NCI-H774 (cell line): ENCODE results near the gene STK32C.
"Not testable (repeated sequence)": the region's sequence is repeated elsewhere in the genome, so short reads cannot be mapped to it uniquely, and the experiment has no call there.

Experiments used
- DNase-seq: peaks from one replicate; lab custom pipeline; 2025; lab: John Stamatoyannopoulos, UW

Gene STK32C

DNA sequence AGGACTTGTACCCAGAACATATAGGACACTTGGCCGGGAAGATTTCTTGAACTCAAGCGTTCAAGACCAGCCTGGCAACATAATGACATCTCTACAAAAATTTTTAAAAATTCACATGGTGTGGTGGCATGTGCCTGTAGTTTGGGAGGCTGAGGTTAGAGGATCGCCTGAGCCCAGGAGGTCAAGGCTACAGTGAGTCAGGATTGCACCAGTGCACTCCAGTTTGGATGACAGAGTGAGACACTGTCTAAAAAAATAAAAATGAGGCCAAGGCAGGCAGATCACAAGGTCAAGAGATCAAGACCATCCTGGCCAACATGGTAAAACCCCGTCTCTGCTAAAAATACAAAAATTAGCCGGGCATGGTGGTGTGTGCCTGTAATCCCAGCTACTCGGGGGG lies 9.7 kb upstream of the STK32C start:
- DNase-seq, result not testable (repeated sequence)

DNA sequence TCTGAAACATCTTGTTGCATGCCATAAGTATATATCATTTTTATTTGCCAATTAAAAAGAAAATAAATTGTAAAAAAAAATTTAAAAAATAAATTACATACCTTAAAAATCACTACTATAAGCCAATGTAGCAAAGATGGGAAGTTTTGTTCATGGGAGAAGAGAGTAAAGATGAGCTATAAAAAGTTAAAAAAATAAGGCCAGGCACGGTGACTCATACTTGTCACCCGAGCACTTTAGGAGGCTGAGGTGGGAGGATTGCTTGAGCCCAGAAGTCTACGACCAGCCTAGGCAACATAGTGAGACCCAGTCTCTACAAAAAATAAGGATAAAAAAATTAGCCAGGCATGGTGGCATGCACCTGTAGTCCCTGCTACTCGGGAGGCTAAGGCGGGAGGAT lies 8.4 kb upstream of the STK32C start:
- no peak for DNase-seq

DNA sequence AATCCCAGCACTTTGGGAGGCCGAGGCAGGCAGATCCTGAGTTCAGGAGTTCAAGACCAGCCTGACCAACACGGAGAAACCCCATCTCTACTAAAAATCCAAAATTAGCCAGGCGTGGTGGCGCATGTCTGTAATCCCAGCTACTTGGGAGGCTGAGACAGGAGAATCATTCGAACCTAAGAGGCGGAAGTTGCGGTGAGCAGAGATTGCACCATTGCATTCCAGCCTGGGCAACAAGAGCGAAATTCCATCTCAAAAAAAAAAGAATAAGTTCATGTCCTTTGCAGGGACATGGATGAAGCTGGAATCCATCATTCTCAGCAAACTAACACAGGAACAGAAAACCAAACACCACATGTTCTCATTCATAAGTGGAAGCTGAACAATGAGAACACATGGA lies 7.1 kb upstream of the STK32C start:
- not testable (repeated sequence) for DNase-seq

DNA sequence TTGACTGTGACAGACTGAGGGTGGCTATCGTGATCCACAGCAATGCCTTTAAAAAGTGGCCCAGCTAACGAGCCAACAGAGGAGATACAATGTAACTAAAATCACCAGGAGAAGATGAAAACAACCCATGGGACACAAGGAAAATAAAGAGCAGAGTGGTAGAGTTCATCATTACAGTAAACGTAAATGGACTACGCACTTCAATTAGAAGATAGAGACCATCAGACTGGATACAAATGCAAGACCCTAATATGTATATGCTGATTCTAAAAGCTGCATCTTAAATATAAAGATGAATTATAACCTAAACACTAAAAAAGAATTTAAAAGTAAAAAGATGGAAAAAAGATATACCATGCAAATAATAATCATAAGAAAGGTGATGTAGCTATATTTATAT lies 6.6 kb upstream of the STK32C start:
- DNase-seq, result no peak

DNA sequence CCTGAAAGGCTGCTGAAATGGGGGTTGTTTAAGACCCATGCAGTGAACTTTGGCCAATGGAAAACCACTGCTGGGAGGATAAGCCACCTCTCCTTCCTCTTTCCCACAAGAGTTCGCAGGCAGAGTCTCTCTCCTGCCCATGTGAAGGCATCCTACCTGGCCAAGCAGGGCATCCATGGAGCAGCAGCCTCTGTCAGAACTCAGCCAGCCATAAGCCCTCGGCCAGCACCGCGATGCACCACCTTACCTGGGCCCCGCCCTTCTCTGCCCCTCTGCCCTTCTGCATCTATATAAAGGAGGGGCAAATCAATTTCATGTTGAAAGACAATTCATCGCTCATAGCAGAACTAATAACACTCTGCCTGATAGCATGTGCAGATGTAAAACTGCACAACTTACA lies 6.1 kb upstream of the STK32C start:
- DNase-seq, result no peak

DNA sequence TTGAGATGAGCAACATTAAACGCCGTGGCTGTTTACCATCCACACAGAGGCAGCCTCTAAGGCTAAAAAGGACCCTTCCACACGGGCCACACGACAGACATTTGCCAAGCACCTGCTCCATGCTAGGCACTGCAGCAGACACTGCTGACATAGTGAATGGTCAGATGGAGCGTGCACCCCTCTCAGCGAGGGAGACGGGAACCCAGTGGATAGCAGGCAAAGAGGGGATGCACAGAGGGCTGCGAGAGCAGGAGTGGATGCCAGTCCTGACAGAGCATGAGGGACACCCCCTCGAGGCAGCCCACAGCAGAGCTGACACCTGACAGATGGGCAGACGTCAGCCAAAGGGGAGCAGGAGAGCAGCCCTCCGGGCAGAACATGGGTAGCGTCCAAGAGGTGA lies 5.6 kb upstream of the STK32C start:
- DNase-seq, result no peak

DNA sequence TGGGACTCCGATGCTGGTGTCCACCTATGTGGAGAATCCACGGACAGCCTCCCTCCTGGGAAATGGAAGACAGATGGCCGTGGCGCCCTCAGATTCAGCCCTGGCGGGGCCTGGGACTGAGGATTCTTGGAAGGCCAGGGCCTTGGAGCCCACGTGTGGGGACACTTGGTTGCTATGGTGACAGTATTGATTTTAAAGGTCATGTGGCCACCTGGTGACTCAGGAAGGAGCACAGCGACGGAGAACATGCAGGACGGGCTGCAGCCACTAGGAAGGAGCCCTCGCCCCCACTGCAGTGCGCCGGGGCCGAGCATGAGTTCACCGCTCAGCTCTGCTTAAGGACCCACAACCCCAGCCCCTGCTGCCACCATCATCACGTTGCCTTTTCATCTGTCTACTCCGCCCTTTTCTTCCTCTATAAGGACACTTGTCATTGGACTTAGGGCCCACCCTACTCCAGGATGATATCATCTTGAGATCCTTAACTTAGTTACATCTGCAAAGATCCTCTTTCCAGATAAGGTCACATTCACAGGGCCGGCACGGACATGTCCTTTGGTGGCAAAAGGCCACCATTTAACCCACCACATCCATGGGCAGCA lies 3.7 kb upstream of the STK32C start:
- peak; percentile 44 for DNase-seq

DNA sequence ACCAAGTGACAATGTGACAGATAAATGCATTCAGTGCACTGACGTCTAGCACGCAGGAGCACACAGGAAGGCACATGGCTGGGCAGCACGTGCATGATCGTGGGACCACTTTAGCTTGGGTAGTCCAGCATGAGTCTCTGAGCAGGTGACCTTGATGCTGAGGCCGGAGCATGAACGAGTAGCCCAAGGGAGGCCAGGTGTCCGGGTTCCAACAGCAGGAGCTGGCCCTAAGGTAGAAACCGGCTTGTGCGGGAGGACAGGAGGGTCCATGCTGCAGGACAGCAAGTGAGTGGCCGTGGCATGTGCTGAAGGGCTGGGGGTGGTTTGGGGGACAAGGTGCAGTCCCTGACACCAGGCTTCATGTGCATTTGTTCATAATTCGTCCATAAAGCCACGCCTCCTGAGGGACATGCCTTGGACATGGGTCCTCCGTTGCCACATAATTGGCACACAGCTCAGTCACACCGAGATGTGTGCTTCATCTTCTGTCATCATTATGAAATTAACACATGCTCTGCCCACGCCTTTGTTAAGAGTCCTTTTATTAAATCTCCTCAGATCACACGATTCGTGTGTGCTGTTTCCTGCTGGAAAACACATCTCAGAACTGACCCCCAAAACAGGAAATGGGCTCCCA lies 3.1 kb upstream of the STK32C start:
- DNase-seq, result no peak

DNA sequence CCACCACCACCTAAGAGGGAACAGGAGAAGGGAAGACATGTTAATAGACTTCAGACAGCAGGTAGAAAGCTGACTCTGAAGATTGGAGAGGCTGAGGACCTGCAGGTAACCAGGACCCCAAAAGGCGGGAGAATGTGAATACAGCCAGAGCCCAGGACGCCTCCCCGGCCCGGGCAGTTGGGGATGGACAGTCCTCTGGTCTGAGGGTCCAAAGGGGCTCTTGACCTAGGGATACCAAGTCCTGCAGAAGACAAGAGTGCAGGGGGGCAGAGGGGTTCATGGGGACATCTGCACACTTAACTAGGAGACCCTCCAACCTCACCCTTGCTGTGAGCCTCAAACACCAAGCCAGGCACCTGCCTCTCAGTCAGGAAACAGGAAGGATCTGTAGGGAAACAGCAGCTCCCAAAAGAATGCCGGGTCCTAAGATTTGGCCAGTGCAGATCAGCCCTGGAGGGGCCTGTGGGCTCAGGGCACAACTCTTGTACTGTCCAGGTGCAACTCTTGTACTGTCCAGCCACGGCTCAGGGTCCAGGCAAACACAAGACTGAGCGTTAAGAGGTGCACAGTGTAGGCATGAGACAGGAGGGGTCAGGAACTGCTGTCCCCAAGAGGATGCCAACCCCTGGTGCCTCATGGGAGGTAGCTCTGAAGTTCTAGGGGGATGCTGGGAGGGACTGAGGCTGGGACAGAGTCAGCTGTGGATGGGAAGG lies 2.3 kb upstream of the STK32C start:
- DNase-seq, result no peak

DNA sequence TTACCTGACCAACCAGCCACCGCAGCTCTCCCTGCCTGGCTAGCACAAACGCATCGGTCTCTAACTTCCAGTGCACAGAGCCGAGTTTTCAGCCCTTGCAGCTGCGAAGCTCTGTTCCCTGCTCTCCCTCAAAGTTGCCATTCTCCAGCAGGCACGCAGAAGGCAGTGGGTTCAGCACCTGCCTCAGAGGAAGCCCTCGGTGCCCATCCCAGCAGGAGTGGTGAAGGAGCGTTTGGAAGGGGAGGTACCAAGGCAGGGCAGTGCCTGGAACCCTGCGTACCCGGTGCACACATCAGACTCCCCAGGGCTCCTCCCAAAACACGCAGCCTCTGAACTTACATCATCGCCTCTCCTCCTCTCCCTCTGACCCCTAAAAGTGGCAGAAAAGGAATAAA lies 1.7 kb upstream of the STK32C start:
- no peak for DNase-seq

DNA sequence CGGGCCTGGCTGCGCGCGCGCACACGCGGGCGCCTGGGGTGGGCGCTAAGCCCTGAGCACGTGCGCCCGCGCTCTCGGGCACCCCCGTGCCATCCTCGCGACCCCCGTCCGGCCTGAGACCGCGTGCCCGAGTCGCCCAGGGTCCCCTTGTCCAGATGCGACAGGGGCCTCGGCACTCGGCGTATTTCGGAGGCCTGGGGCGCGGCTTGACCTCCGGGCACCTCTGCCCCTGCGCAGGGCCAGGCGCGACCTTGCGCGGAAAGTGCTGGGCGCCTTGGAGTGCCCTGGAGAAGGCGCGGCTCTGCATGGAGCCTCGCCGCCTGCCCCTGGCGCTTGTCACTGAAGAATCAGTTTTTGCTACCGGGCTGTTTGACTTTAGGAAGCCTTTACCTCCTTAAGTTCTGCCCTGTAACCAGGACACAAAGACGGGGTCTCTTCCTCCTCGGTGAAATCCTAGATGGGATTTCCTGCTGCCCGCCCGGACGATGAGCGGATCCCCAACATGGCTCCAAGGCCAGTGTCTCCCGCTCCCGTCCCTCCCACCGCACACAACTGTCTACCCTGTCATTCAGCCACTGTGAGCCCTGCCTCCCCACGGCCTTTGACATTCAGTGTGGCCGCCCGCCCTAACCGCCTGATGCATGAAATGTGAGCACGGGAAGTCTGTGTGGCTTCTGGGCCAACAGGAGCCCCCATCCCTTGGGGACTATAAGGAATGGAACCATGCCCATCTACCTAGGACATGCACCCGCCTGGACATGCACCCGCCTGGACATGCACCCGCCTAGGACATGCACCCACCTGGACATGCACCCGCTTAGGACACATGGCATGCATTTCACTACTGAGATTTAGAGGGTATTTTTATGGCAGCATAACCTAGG lies 1.1 kb upstream of the STK32C start:
- DNase-seq, result no peak

DNA sequence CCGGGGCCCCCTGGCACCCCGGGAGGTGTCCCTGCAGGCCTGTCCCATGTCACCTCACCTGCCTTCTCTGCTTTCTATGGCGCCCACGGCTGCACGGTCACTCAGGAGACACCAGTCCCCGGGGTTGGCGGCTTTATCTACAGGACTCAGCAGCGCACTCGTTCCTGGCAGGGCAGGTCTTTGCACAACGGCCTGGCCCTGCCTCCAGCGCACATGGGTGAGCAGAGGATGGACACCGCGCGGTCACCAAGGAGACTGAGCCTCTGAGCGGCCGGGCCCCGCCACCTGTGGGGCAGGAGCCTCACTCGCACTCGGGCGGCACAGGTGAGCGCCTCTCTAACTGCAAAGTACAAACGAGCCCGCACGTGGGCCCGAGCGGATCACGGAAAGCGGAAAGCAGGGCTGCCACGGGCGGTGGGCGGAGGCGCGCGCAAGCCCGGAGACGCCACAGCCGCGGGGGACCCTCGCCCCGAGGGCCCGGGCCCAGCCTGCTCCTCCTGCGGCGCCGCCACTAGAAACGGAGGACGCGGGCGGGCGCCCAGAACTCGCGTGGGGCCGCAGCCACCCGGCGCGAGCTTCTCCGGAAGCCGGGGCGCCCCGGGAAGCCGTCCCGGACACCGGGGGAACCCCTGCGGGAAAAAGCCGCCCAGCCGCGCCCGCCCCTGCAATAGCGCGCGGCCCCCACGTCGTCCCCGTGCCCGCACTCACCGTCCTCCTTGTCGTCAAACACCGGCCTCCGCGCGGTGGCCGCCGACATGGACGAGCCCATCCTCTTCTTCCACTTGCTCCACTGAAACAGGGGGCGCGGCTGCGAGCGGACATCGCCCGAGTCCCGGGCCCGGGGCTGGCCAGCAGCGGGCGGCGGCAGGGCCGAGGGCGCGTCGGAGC lies 642 bp downstream of the STK32C start:
- no peak for DNase-seq

DNA sequence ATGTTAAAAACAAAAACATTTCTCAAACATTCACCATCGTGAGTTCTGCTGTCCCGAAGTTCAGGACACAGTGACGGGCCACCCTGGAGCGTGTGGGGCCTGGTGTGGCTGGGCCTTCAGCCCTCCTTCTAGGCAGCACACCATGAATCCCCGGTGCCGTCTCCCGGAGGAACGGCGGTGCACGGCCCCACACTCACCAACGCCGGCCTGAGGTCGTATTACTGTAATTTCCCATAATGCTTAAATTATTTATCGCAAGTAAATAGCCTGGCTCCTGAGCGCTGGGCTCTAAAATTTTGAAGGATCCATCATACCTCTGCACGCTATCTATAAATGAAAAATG lies 1.4 kb downstream of the STK32C start:
- DNase-seq, result no peak

DNA sequence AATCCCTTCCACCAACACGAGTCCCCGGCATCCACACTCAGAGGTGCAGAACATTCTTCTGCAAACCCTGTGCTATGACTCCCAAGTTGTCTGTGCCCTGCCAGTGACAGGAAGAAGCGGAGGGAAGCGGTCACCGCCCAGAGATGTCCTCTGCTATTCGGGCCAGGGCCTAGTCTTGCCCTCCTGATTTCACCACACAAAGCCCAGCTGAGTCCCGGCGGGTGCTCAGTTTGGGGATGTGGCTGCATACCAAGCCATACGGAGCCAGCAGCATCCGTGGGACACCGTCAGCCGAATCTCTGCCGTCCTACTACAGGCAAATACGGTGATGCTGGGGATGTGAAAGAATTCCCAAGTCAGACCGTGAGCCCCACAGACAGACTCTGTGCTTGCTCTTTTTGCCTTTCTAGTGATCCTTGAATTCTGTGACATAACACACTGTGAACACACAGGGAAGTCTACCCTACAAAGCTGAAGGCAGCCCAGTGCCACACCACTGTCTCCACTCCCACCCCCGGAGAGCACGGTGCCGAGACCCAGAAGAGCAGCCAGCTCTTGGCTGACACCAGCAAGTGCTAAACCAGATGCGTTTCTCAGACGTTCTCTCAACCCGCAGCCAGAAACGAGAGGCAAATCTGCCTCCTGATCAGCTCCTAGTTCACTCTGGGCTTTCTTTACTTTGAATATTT lies 2.0 kb downstream of the STK32C start:
- DNase-seq, result no peak

DNA sequence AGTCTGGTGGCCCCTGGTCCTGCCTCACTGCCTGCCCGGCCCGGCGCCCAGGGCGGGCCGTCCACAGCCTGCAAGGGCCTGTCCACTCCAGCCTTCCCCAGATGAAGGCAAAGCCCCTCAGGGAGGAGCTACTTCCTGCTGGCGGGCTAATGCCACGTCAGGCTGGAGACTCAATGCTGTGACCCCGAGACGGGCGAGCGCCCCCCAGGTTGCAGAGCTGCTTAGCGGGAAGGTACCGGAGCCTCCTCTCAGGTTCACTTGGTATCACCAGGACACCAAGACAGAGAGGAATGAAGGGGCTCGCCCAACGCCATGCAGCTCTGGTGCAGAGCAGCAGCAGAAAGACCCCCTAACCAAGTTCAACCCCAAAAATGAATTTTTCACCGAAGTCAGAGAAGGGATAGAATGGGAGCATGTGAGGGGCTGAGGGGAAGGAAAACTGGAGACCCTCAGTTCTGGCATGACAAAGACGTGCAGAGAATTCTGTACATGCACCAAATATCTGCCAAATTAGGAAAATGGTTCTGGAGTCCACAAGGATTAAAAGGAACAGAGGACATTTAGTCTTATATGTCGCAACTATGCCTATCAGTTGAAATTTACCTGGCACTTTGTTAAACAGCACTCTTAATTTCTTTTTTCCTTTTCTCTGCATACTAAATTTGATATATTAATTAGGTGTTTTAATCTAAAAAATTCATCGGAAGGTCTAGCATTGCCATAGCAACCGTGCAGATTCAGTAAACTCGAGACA lies 2.8 kb downstream of the STK32C start:
- DNase-seq, result no peak

DNA sequence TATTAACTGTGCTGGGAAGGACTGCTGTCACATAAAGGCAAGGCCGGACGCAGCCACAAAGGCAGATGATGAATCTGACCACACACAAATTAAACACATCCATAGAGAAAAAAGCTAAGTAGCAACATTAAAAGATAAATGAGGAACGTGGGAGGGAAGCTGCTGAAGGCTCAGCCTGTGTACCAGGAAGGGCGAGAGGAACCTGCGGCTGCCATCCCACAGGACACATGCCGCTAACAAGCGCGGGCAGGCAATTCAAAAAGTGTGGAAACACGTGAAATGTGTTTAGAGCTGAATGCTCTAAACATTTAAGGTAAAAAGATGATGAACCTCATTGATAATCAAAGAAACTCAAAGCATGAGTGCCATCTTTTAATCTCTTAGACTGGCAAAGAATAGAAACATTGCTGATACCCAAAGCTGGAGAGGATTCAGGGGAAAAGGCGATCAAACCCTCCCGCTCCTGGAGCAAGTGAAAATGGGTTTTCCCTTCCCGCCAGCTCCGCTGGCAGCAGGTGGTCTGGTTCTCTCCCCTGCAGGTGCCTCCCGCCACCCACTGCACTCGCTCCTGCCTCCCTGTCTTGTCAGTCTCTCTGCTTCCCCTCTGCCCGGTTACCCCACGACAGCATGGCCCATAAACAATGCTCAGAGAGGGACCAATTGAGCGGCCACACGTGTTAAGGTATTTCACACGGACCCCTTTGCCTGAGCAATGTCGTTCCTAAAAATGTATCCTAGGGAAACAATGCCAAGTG lies 4.2 kb downstream of the STK32C start:
- DNase-seq, result no peak

DNA sequence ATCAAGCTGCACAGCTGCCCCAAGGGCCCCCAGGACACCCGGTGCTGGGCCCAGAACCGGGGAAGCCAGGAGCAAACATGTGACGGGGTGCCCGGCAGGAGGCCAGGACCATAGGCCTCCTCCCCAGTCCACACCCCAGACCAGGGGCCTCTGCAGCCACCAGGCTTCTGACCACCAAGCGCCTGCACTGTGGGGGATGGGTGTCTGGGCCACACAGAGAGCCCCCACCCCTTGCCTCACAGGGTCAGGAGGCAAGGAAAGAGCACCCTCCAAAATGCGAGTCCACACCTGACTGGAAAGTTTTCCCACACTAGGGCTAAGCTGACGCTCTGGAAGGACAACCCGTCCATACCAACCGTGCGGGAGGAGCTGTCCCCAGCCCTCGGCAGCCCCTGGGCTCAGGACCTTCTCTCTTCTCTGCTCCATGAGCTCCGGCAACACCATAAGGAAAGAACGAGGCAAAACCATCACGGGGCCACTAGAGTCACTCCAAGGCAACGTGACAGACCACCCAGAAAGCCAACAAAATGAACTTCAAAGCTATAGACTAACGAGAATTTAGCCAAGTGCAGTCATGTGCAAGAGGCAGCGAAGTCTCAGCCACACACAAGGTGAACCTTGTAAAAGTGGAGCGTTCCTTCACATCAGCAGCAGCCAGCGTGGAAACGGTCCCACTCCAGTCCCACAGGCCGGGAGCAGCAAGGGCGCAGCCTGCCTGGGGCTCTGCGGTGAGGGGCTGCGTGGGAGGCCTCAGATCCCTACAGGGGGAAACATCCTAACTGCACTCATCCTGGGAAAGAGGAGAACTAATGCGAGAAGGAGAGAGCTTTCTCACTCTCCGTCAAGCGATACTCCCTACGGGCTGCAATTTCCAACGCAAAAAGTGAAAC lies 5.1 kb downstream of the STK32C start:
- DNase-seq, result no peak
